HL-60 (cell line): Measurements from ENCODE around the gene OARD1.

ENCODE experiments used
- GABPA ChIP-seq: IDR thresholded peaks from 2 replicates; pipeline ENCODE4 v1.6.1; 2012; ENCODE audit warnings: low read depth
- POLR2AphosphoS5 ChIP-seq: IDR thresholded peaks from 2 replicates; pipeline ENCODE4 v1.6.1; 2012; ENCODE audit warnings: low read depth
- SPI1 ChIP-seq: IDR thresholded peaks from 2 replicates; pipeline ENCODE4 v1.6.1; 2012; ENCODE audit warnings: low read depth, mild to moderate bottlenecking, borderline replicate concordance
- TF ChIP-seq, protein P1 (sequence below): IDR thresholded peaks from one replicate; pipeline ENCODE4 v1.5.1; 2011; ENCODE audit warnings: low read length, control low read depth, inconsistent platforms; ENCODE audit not compliant: insufficient read depth
- TF ChIP-seq, protein P2 (sequence below): IDR thresholded peaks from 2 replicates; pipeline ENCODE4 v1.6.1; 2012; ENCODE audit warnings: low read depth; ENCODE audit not compliant: insufficient replicate concordance

DNA sequence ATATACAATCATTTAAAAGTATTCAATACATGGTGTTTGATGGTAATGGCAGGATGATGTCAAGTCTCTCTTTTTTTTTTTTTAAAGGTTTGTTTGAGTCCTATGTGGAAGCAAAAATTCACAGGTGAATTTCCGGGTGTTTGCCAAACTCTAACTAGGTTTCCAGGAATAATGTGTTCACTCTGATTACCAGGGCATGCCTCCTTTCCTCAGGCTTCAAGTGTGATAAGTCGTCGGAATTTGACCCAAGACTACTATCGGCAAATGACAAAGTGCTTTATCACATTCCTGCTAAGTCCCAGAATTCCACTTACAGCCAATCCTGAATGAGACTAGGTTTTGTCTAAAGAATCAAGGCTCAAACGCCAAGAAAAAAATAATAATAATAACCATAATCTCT, 7.3 kb downstream of the OARD1 start:
- TF ChIP-seq, protein P1, sequence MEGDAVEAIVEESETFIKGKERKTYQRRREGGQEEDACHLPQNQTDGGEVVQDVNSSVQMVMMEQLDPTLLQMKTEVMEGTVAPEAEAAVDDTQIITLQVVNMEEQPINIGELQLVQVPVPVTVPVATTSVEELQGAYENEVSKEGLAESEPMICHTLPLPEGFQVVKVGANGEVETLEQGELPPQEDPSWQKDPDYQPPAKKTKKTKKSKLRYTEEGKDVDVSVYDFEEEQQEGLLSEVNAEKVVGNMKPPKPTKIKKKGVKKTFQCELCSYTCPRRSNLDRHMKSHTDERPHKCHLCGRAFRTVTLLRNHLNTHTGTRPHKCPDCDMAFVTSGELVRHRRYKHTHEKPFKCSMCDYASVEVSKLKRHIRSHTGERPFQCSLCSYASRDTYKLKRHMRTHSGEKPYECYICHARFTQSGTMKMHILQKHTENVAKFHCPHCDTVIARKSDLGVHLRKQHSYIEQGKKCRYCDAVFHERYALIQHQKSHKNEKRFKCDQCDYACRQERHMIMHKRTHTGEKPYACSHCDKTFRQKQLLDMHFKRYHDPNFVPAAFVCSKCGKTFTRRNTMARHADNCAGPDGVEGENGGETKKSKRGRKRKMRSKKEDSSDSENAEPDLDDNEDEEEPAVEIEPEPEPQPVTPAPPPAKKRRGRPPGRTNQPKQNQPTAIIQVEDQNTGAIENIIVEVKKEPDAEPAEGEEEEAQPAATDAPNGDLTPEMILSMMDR, result no peak
- TF ChIP-seq GABPA (no peak), POLR2AphosphoS5 (no peak), SPI1 (no peak)
- TF ChIP-seq, protein P2, sequence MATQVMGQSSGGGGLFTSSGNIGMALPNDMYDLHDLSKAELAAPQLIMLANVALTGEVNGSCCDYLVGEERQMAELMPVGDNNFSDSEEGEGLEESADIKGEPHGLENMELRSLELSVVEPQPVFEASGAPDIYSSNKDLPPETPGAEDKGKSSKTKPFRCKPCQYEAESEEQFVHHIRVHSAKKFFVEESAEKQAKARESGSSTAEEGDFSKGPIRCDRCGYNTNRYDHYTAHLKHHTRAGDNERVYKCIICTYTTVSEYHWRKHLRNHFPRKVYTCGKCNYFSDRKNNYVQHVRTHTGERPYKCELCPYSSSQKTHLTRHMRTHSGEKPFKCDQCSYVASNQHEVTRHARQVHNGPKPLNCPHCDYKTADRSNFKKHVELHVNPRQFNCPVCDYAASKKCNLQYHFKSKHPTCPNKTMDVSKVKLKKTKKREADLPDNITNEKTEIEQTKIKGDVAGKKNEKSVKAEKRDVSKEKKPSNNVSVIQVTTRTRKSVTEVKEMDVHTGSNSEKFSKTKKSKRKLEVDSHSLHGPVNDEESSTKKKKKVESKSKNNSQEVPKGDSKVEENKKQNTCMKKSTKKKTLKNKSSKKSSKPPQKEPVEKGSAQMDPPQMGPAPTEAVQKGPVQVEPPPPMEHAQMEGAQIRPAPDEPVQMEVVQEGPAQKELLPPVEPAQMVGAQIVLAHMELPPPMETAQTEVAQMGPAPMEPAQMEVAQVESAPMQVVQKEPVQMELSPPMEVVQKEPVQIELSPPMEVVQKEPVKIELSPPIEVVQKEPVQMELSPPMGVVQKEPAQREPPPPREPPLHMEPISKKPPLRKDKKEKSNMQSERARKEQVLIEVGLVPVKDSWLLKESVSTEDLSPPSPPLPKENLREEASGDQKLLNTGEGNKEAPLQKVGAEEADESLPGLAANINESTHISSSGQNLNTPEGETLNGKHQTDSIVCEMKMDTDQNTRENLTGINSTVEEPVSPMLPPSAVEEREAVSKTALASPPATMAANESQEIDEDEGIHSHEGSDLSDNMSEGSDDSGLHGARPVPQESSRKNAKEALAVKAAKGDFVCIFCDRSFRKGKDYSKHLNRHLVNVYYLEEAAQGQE, result no peak
